Measurements from ENCODE around the gene GMPR2. TPM values are rescaled to one million over a fixed set of nuclear protein-coding genes. Genes with fewer than 3 reads are reported as not detected.

GMPR2 gene
- total RNA-seq, 1 donor from 2014 or later: 47.9 TPM

DNA sequence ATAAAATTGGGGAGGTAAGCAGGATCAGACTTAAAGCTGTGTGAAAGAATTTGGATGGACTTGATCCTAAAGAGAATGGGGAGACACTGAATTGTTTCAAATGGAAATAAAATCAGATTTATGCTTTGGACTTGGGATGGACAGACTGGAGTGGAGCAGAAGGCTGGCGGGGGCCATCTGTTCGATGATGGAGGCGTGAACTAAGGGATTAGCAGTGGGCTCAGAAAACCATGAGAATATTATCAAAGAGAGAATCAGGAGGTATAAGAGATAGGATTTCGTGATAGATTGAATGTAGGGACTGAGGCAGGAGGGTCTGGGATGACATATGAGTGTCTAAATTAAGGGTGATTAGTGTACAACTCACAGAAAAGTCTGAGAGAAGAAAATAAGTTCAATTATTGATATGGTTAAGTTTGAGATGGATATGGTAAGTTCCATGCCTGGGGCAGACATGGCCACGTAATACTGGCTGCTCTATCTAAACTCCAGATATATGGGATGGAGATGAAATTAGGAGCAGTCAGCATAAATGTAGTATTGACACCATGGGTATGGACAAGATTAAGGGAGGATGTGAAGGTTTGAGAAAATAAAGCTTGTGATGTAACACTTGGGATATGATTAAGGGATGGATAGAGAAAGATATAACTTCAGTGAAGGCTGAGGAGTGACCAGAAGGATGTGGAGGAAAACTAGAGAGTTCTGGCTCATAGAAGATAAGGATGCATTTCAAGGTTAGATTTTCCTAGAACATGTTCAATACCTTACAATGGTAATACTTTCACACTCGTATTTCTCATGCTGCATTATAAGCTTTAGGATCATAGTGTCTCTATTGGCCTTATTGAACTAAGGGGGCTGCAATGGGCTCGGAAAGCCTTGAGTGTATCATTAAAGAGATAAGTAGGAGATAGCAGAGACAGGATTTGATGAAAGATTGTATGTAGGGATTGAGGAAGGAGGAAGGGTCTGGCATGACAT, 28.3 kb upstream of the GMPR2 start:
- no peak for DNase-seq (ENCODE audit: low spot score)
- Mint-ChIP-seq H3K36me3 (ENCODE audit: low read depth) (peaks cover 35% of the 10 kb centered on the region), H3K4me3 (ENCODE audit: unreplicated experiment) (no peak overlapping the region), H3K27me3 (ENCODE audit: low read depth) (no peaks in the 10 kb centered on the region), H3K4me1 (ENCODE audit: low read depth) (no peaks in the 10 kb centered on the region), H3K27ac (ENCODE audit: unreplicated experiment) (no peak overlapping the region), H3K9me3 (ENCODE audit: low read depth) (peaks cover 12% of the 10 kb centered on the region)
- TF ChIP-seq, protein P1, sequence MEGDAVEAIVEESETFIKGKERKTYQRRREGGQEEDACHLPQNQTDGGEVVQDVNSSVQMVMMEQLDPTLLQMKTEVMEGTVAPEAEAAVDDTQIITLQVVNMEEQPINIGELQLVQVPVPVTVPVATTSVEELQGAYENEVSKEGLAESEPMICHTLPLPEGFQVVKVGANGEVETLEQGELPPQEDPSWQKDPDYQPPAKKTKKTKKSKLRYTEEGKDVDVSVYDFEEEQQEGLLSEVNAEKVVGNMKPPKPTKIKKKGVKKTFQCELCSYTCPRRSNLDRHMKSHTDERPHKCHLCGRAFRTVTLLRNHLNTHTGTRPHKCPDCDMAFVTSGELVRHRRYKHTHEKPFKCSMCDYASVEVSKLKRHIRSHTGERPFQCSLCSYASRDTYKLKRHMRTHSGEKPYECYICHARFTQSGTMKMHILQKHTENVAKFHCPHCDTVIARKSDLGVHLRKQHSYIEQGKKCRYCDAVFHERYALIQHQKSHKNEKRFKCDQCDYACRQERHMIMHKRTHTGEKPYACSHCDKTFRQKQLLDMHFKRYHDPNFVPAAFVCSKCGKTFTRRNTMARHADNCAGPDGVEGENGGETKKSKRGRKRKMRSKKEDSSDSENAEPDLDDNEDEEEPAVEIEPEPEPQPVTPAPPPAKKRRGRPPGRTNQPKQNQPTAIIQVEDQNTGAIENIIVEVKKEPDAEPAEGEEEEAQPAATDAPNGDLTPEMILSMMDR (IDR thresholded peaks at IDR 0.05): no peak

DNA sequence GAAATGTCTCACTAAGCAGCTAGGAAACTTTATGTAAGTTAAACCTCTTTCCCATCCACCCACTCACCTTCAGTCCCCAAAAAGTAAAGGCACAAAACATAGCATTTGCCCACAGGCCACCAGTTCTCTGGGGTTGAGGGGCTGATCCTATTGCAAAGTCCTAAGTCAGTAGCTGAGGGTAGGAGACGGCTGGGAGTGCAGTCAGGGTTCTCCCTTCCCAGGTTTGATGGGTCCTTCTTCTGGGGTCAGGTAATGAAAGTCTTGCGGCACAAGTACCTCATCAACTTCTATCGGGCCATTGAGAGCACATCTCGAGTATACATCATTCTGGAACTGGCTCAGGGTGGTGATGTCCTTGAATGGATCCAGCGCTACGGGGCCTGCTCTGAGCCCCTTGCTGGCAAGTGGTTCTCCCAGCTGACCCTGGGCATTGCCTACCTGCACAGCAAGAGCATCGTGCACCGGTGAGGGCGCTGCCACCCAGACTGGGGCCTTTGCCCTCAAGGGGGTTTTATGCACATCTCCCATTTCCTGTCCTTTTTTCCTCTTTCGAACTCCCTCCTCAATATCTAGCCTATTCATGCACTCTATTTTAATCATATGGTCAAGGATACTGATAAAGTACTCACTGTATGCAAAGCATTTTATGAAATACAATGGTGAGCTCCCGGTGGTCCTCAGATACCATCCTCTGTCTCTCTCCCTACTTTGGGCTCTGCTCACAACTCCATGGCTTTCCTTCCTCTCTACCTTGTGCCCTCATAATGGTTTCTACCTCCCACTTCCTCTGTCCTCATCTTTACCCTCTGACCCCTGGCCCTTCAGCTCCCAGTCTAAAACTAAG, 26.2 kb upstream of the GMPR2 start:
- H3K27ac Mint-ChIP-seq (ENCODE audit: unreplicated experiment): no peak overlapping the region
- DNase-seq (ENCODE audit: low spot score): no peak
- H3K36me3 Mint-ChIP-seq (ENCODE audit: low read depth): peaks cover 37% of the 10 kb centered on the region
- peaks cover 1% of the 10 kb centered on the region for H3K4me1 Mint-ChIP-seq (ENCODE audit: low read depth)
- no peaks in the 10 kb centered on the region for H3K27me3 Mint-ChIP-seq (ENCODE audit: low read depth)
- TF ChIP-seq, protein P1 (IDR thresholded peaks at IDR 0.05): no peak
- no peak overlapping the region for H3K4me3 Mint-ChIP-seq (ENCODE audit: unreplicated experiment)
- peaks cover 11% of the 10 kb centered on the region for H3K9me3 Mint-ChIP-seq (ENCODE audit: low read depth)

GRCh38 chr14:24207104-24207551, 25.6 kb upstream of the GMPR2 start:
- no peak for DNase-seq (ENCODE audit: low spot score)
- H3K36me3 Mint-ChIP-seq (ENCODE audit: low read depth): peaks cover 33% of the 10 kb centered on the region

GRCh38 chr14:24207625-24208024, 25.1 kb upstream of the GMPR2 start:
- Mint-ChIP-seq H3K36me3 (ENCODE audit: low read depth) (peaks cover 30% of the 10 kb centered on the region), H3K27me3 (ENCODE audit: low read depth) (no peaks in the 10 kb centered on the region), H3K4me1 (ENCODE audit: low read depth) (peaks cover 11% of the 10 kb centered on the region), H3K9me3 (ENCODE audit: low read depth) (peaks cover 5% of the 10 kb centered on the region), H3K27ac (ENCODE audit: unreplicated experiment) (peak overlapping the region; percentile 41), H3K4me3 (ENCODE audit: unreplicated experiment) (no peak overlapping the region)
- TF ChIP-seq, protein P1 (IDR thresholded peaks at IDR 0.05): no peak
- no peak for DNase-seq (ENCODE audit: low spot score)

More at GRCh38 chr14:24207104-24207551, 25.6 kb upstream of the GMPR2 start:
- H3K4me3 Mint-ChIP-seq (ENCODE audit: unreplicated experiment): no peak overlapping the region
- H3K9me3 Mint-ChIP-seq (ENCODE audit: low read depth): peaks cover 7% of the 10 kb centered on the region
- no peaks in the 10 kb centered on the region for H3K27me3 Mint-ChIP-seq (ENCODE audit: low read depth)
- peaks cover 7% of the 10 kb centered on the region for H3K4me1 Mint-ChIP-seq (ENCODE audit: low read depth)
- TF ChIP-seq, protein P1 (IDR thresholded peaks at IDR 0.05): no peak
- no peak overlapping the region for H3K27ac Mint-ChIP-seq (ENCODE audit: unreplicated experiment)

DNA sequence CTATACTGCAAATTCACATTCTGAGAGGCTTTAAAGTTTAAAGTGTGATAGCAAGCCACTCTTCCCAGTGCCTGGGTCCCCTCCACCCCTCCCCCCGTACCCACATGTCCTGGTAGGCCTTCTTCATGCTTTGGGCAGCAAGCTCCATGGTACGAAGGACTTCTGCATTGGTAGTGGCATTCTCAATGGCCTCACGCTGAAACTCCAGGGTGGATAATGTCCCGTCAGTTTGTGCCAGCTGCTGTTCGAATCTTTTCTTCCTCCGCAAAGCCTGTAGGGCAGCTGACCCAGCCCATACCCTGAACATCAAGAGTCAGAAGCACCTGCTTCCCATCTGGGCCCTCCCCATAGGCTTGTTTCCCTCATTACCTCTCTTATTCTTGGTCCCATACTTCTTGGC, 21.4 kb upstream of the GMPR2 start:
- TF ChIP-seq, protein P1 (IDR thresholded peaks at IDR 0.05): no peak
- peaks cover 39% of the 10 kb centered on the region for H3K4me1 Mint-ChIP-seq (ENCODE audit: low read depth)
- H3K36me3 Mint-ChIP-seq (ENCODE audit: low read depth): peaks cover 16% of the 10 kb centered on the region
- no peaks in the 10 kb centered on the region for H3K9me3 Mint-ChIP-seq (ENCODE audit: low read depth)
- H3K27me3 Mint-ChIP-seq (ENCODE audit: low read depth): no peaks in the 10 kb centered on the region
- H3K4me3 Mint-ChIP-seq (ENCODE audit: unreplicated experiment): no peak overlapping the region
- no peak for DNase-seq (ENCODE audit: low spot score)
- no peak overlapping the region for H3K27ac Mint-ChIP-seq (ENCODE audit: unreplicated experiment)
